GM21786 (cell line): Measurements from ENCODE around the gene TMEM132D.
"Not testable (repeated sequence)": the region's sequence is repeated elsewhere in the genome, so short reads cannot be mapped to it uniquely, and the experiment has no call there.

Source experiments
- ATAC-seq: cut with Tn5 transposase; IDR thresholded peaks from one replicate; pipeline ENCODE4 v1.9.1; 2021; ENCODE audit not compliant: unreplicated experiment

The TMEM132D gene

DNA sequence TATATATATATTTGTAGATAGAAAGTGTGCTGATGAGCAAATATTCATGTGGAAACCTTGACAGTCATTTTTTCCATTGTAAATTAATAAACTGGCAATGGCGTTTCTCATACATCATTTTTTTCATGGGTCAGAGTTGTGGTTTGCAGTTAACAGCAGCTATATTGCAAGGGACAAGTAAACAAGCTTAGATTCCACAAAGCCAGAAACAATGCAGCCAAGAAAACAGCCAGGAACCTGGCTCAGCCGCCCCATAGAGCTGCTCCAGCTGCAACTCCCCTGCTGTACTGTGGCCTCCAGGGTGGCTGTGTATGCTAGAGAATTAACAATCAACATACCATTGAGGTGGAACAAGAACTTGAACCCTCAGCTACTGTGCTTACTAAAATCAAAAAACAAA is 298.2 kb downstream of the TMEM132D start:
- no peak for ATAC-seq

DNA sequence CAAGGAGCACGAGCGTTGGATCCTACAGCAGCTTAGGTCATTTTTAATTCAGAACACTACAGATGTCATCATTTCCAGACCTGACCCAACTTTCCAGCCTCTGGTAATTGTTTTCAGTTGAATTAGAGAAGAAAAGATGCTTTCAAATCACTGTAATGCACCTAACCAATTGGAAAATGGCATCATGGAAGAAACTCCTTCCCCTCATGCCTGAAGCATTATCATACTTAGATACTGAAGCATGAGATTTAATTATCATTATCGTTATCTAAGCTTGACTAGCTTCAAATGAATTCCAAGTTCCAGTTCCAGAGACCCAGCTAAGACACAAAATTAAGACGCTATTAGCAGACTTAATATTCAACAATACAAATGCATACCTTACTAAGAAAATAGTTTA is 299.3 kb downstream of the TMEM132D start:
- ATAC-seq: no peak

DNA sequence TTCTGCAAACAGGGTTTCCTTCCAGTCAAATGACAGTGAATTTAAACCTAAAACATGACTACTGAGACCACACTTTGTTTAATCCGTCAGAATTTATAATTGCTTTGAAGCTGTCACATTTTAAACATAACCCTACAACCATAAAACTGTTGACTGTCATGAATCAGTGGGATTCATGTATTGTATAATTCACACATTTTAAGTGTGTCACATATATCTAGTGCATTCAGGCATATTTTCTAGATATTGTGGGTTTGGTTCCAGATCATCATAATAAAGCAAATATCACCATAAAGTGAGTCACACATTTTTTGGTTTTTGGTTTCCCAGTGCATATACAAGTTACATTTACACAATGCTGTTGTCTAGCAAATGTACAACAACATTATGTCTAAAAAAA is 304.4 kb downstream of the TMEM132D start:
- ATAC-seq: no peak

DNA sequence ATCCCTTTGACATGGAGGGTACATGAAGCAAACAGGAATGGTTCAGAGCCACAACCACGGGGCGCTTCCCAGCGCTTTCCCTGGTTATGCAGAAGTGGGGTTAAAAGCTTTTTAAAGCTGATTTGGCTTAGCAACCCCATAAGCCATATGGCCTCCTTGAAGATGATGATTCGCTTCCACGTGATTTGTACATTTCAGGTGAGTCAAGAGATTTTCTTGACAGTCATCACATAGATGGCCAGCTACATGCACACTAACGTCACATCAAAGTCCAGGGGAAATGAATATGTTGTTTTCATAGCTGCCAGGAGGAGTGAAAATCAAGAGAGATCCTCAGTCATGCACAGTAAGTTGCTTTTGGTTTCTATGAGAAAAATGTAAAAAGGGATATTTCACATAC is 309.7 kb downstream of the TMEM132D start:
- ATAC-seq: no peak

DNA sequence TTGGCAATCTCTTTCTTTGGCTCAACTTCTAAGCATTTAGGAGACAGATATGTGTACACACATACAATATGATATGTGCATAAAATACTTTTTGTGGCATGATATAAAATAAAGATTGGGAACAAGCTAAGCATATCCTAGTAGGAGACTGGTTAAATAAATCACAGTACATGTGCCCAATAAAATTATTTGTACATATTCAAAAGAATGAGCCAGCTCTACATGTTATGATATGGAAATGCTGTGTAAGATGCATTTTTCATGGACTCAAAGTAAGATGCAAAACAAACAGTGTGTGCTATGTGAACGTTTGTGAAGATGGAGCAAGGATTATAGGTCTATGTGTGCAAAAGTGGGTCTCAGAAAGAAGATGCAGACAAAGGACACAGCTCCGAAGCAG is 311.4 kb downstream of the TMEM132D start:
- no peak for ATAC-seq

DNA sequence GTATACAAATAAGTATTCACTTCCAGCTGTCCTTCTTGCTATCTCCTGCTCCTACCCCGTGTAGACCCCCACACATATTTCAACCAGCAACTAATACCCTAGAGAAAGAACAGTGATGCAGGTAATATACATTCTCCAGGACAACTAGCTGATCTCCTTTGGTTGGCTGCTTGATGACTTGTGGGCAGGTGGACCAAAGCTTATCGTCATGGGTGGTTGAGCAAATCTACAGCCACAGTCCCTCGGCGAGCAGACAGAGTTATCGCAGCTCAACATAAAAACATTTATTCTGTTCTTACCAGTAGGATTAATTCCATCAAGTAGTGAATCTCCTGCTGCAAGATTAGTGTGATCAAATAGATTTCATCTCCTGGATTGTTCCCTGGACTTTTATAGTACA is 314.3 kb downstream of the TMEM132D start:
- ATAC-seq: no peak

DNA sequence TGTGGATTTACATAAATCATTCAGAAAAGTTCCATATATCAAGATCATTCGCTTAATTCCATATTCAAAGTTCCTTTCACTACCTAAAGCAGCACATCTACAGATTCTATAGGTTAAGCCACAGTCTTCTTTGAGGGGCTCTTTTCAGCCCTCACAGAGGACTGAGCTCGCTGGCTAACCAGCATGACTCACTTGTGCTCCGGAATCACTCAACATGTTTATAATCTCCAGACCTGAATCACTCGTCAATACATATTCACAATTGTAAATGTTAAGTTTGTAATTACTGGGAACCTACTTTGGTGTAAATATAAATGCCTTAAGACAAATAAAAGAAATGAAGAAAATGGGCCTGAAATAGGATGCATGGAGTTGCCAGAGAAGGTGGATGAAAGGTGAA is 315.7 kb downstream of the TMEM132D start:
- ATAC-seq: no peak

DNA sequence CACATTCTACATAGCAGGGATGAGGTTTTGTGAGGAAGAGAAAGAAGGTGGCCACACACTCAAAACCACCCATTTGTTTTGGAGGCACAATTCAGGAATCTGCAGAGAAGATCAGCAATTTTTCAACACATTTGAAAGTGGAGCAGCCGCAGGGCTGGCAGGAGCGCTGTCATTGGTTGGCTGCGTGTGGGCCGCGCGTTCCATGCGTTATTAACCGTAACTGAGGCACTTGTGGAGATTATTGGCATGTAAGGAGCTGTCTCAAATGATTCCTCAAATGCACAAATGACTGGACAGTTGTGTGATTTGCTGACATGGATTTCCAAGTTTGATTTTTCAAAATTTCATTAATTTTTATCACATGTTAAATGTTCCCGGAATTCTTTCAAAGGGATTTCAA is 318.5 kb downstream of the TMEM132D start:
- no peak for ATAC-seq

DNA sequence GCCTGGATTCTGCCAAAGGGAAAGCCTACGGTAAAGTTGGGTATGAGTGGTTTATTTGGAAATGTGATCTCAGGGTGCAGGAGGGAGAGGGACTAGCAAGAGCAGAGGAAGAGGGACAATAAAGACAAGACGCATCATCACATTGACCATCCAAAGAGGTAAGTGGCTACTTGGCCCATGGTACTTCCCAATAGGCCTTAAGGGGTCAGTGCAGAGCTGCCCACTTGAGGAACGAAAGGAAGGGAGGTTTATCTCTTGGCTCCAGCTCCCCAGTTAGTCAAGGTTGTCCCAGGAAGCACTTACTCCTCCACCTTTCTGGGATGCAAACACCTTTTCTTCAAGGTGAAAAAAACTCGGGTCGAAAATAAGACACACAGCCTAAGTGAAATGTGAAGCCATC is 323.9 kb downstream of the TMEM132D start:
- no peak for ATAC-seq

DNA sequence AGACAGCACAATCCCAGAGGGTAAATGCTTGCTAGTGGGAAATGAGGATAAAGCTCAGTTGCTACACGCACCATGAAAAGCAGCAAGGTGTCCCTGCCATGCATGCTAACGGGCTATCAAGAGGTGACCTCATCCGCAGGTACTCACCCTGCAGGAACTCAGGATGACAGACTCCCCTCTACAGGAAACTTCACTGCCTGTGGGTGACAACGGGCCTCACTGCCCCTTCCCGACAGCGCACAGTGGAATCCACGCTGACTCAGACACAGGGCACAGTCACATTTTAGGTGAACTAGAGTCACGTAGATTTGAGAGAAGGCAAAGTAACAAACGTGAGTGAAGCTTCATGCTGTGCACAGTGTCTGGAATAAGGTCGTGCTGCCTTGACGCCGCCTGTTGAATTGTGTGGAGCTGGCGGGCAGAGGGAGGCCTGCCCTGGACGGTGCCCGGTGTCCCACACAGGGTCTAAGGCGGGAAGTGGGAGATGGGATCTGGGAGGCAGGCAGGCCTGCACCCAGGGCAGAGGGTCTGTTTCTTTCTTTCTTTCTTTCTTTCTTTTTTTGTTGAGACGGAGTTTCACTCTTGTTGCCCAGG is 331.8 kb downstream of the TMEM132D start:
- ATAC-seq: no peak

DNA sequence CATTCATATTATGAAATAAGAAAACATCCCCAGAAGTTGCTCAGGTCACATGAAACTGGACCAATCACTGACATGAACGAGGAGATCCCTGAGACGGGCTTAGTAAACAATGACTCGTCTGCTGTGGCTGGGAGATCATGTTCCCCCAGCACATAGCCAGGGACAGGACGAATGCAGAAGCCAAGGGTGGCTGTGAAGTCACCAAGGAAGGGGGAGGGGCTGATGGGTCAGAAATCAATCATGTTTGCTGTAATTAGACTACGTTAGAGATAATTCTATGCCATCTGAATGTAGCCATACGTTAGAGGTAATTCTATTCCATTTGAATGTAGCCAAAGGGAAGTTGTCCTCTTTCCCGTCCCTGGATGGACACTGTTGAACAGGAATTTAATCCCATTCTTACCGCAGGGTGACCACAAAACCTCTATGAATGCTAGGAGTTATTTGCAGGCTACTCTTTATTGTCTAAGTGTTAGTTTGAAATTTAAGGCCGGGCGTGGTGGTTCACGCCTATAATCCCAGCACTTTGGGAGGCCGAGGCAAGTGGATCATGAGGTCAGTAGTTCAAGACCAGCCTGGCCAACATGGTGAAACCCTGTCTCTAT is 332.9 kb downstream of the TMEM132D start:
- ATAC-seq: no peak

DNA sequence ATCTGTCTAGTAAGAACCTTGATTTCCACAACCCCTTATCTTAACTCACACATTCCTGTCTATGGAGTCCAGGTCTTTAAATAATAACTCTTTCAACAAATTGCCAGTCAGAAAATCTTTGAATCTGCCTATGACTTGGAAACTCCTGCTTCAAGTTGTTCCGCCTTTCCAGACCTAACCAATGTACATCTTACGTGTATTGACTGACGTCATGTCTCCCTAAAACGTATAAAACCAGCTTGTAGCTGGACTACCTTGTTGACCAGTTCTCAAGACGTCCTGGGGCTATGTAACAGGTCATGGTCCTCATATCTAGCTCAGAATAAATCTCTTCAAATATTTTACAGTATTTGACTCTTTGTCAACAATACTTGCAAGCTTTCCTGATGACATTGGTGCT is 337.0 kb downstream of the TMEM132D start:
- ATAC-seq: no peak

DNA sequence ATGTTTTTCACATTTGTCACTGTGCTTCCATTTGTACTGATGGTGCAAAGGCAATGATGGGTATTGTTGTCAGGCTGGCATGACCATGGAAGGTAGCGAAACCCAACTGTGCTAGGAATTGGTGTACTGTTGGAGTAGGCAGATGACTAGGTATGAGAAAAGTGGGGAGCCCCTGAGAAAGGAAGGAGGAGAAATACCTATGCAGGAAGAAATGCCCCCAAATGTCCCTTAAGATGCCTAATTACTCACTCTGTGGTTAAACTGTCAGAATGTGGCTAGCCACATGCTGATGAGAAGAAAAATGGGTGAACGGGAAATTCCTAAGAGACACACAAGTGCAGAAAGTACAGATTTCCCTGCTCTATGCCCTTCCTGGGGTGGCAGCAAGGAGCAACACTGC is 339.1 kb downstream of the TMEM132D start:
- ATAC-seq: no peak

DNA sequence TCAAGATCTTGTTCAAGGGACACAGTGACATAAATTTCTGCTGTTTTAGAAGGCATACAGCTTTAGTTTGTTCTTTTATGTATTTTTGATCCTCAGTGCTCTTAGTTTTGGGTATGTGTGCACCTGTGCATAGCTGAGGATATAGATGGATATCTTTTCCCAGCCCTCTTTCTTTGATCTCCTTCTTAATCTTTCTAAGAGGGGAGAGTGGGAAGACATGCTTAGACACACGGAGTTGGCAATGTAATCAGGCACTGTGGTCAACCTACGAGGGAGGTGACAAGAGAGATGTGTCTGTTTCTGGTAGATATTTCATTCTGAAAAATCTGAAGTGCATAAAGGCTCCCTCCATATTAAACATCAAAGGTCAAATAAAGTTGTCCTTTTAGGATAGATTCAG is 340.6 kb downstream of the TMEM132D start:
- ATAC-seq: no peak

DNA sequence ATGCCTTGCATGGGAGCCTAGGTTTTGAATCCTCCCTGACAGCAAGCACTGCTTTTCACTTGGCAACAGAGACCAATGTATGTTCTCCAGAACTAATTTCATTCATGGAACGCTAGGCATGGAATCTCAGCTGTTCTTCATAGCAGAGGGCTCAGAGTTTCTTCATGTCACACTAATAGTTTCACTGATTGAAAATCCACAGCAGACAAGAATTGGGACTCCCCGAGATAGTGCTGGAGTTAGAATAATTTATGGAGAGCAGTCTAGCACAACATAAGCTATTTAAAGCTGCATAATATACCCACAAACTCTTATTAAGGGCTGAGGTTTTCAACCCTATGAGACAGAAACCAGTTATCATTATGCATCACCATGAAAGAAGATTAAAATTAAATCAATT is 342.5 kb downstream of the TMEM132D start:
- no peak for ATAC-seq

DNA sequence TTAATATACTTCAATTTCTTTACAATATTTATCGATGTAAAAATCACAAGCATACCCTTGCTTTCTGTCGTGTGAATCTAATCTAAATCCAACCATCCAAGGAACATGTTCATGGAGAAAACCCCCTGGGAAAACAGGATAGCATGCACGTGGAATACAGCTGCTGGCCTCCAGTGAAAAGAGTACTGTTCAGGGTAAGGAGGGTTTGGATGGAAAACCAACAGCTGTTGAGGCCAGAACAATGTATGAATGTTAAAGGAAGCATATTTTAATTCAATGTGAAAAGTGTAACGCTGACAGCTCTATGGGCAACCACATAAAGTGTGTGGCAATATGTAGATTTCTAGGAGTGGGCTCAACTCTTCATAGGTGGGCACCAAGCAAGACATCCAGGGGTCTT is 344.0 kb downstream of the TMEM132D start:
- no peak for ATAC-seq

DNA sequence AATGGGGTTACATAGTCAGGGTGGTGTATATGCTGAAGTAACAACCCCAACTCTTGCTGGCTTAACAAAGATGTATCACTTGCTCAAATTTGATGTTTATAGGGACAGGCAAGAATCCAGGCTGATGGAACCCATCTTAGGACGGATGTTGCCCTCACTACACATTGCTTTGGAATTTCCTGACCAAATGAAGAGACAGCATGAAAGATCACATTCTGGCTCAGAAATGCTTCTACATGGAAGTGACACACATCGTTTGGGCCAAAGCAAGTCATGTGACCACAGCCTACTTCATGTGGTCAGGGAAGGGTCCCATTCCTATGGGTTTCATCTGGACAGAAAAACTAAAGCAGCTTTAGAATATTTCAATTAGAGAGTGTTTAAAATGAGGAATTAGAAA is 345.8 kb downstream of the TMEM132D start:
- no peak for ATAC-seq

DNA sequence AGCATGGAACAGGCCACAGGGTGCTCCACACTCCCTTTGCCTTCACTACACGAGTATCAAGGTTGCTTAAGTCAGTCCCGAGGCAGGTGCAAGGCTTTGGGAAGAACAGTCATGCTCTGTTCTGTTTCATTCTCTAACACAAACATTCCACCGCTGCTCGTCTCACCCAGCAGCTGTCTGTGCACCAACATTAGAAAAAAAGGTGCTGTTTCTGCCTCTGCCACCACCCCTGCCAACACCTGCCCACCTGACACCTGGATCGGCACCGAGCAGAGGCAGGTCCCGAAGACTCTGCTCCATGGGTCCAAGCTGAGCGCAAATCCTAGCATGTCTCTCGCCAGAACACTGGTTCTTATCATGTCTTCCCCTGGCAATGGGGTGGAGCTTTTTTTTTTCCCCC is 347.7 kb downstream of the TMEM132D start:
- ATAC-seq: no peak

DNA sequence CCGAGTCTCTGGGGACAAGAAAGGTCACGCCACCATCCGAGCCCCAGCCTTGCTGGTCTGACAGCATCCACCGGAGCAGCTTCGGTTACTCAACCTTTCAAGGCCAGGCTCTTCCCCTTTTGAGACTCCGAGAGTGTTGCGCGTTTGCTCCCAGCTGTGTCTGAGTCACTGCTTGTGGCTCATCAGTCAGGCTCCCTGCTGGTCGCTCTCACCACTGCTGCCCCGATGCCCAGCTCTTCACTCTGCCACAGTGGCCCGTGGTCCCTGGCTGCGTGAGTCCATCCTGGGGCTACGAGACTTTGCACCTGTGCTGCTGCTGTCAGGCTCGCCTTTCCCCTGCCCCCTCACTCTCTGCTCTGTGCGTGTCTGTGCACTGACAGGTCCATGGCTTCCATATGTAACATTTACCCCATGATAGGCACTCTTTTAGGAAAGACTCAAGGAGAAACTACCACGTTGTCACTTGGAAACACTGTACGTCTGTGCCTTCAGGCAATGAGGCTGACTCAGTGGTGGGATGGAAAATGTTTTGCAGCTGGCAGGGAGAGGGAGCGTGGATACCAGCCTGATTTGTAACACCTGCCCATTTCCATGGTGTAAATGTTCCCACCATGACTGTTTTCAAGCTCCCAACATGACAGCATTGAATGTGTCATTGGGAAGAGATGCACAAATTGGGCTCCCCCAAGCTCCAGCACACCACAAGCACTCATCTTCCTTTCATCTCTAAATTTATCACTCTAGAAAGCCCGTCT is 350.7 kb downstream of the TMEM132D start:
- no peak for ATAC-seq

DNA sequence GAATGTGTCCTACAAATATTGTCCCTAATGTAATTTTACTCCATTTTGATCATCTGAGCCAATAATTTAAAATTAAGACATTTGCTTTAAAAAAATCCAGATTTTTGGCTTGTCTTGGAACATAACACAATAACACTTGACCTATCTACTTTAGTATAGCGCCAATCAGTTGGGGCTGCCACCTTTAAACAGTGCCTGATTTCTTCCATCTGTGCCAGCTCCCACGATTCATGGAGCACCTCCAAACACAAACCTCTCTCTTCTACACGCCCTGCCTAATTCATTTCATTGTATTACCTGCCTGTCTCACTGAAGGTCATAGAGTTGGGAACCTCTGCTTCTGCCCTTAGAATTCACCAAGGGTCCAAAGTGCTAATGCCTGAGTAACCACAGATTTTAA is 352.4 kb downstream of the TMEM132D start:
- ATAC-seq: no peak

DNA sequence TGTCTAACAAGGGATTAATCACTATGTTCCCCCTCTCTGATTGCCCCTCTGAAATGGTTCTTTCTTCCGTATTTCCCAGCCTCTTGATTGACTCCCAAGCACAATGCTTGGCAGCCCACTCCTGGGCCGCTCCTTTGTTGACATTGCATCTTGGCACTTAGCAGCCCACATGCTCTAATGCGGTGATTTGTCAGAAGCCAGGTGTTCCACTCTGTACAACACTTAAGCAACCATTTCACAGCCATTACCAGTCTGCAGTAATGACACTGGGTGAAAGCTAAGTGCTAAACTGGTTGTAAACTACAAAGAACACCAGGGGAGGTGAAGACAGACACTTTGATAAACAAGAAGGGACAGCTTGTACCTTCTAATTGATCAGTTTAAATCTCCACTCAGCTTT is 353.5 kb downstream of the TMEM132D start:
- no peak for ATAC-seq

DNA sequence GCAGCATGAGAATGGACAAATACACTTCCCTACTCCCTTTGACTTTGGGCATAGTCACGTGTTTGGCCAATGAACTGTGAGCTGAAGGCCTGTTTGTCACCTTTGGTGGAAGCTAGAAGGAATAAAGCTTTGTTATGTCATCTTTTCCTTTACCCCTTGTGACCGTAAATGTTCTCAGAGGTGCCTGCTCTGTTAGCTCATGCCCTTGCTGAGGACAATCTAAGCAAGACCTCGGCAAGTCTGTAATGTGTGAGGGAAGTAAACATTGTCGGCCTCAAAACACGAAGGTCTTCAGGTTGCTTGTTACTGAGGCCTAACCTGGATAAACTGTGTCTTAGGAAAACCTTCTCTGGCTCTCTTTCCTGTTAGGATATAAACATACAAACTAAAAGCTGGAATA is 354.2 kb downstream of the TMEM132D start:
- ATAC-seq: no peak

DNA sequence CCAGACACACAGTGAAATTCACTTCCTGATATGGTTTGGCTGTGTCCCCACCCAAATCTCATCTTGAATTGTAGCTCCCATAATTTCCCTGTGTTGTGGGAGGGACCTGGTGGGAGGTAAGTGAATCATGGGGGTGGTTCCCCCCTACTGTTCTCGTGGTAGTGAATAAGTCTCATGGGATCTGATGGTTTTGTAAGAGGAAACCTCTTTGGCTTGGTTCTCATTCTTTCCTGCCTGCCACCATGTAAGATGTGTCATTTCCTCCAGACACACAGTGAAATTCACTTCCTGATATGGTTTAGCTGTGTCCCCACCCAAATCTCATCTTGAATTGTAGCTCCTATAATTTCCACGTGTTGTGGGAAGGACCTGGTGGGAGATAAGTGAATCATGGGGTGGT is 354.8 kb downstream of the TMEM132D start:
- ATAC-seq: not testable (repeated sequence)
